GM19455 (cell line): Measurements from ENCODE around the gene CTNNA2.

Source experiments
- ATAC-seq: cut with Tn5 transposase; IDR thresholded peaks from one replicate; pipeline ENCODE4 v1.9.1; 2021; ENCODE audit not compliant: unreplicated experiment

Gene CTNNA2

DNA sequence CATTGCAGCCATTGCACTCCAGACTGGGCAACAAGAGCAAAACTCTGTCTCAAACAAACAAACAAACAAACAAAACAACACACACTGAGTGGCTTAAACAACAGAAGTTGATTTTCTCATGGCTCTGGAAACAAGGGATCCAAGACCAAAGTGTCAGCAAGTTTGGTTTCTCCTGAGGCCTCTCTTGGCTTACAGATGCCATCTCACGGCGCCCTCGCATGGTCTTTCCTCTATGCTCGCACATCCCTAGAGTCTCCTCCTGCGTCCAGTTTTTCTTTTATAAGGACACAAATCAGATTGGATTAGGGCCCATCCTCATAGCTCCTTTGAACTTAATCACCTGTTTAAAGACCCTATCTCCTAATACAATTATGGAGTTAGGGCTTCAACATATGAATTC is 925.1 kb downstream of the CTNNA2 start:
- no peak for ATAC-seq

DNA sequence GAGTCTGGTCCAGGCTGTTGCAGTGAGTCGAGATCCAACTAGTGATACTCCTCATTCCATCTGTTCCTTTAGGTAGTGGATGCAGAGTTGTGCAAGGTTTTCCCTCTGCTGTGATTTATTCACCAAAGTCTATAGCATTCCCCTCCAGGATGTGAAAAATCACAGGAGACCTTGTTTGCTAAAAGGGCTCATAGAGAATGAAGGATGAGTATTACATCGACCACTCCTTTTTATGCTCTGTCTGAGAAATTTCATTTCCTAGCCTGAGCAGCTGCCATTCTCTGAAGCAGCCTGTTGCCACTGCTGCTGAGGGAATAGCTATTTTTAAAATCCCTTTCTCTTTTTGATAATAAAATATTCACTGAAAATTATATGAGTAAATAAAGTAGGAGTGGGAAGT is 925.8 kb downstream of the CTNNA2 start:
- ATAC-seq, result no peak

DNA sequence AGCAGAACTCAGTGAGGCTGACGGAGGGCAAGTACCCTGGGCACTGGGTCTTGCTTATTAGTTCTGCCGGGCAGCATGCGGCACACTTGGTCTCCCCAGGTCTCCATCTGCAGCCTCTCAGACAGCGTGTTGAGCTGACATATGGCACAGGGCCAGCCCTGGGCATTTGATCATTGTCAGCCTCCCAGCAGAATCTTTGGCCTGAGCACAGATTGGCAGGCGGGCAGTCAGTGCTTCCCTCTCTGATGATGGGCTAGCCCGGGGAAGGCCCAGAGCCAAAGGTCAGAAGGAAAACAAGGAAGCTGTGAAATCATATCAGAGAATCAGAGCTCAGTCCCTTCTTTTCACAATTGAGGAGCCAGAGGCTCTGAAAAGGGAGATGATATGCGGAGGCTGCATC is 941.8 kb downstream of the CTNNA2 start:
- no peak for ATAC-seq

DNA sequence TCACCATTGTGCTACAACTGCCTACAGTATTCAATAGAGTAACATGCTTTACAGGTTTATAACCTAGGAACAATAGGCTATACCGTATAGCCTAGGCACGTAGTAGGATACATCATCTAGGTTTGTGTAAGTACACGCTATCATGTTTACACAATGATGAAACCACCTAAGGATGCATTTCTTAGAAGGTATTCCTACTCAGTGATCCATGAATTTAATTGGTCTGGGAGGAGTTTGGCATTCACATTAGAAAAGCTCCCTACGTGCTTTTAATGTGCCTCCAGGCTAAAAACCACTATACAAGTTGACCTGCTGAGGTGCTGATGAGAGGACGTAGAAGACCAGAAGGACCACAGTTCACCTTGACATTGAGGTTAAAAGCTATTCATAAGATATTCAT is 946.2 kb downstream of the CTNNA2 start:
- no peak for ATAC-seq

DNA sequence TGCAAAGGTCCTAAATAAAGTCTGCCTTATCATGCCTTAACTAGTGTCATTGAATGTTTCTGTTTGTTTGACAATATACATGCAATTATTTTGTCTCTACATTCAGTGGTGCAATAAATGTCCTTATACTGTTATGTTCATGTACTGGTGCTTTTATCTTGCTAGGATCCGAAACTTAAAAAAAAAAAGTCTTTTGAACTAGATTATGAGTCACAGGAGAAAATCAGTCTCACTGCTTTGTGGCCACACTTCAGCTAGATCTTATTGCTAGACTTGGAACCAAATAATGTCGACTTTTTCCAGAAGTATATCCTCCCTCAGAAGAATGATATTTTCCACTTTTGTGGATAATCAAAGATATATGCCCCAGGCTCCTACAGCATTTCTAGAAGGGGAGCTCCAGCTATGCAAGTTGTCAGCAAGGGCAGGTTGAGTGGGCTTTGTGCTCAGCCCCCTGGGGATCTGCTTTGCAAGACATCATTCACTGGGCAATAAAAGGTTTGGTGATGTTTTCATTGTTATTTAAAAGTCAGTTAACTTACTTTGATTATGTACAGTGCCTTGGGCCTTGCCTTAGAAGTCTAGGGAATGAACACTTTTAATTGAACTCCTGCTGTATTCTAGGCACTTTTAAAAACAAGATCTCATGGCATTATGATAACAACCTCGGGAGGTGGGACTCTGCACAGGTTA is 948.8 kb downstream of the CTNNA2 start:
- ATAC-seq, result no peak

GRCh38 chr2:80462654-80463053 is 949.8 kb downstream of the CTNNA2 start:
- ATAC-seq, result no peak

GRCh38 chr2:80464275-80464674 is 951.4 kb downstream of the CTNNA2 start:
- no peak for ATAC-seq

DNA sequence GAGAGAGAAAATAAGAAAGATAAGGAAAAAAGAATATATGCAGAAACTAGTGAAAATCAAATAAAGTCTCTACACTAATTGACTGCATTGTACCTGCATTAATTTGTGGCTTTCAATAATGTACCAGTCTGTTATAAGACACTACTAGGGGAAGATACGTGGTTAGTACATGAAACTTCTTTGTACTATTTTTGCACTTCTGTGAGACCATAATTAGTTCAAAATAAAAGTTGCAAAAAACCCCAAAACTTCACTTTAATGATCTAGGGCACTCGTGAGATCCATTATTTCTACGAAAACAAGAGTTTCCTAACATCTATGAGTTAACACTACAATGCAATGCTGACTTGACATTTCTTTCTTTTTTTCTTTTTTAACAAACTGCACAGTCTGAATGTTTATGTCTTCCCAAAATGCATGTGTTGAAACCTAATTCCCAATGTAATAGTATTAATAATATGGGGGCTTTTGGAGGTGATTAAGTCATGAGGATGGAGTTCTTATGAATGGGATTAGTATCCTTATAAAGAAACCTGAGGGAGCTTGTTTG is 954.5 kb downstream of the CTNNA2 start:
- no peak for ATAC-seq

DNA sequence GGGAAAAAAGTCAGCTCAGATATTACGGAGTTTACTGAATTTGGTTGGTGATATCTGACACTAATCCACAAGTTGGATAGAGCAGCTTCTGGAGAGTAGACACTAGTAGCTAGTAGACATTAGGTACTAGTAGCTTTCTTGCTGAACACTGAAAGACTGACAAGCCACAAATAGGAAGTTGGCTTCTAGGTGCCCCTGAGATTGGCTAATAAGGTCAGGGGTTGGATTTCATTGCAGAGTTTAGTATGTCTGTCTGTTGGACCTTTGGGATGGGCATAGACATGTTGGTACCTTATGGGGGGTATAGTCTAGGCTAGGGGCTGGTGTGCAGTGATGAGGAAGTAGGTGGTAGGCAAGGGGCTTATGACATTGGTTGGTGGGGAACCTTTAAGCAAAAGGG is 956.6 kb downstream of the CTNNA2 start:
- no peak for ATAC-seq

DNA sequence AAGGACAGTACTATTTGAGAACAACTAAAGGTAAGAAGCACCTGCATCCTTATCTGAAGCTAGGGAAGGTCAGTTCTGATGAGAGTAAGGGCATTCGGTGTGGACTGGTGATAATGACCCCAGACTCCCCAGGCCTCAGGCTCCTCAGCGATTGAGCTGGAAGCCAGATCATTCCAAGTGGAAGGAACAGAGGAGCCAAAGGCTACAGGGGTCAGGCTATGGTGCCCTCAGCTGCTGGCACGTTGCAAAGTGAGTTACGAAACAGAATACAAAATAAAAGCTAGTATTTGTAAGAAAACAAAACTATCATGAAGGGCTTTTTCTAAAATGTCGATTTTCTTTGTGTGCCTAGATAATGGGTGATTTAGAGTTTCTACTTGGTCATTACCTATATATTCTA is 960.2 kb downstream of the CTNNA2 start:
- no peak for ATAC-seq

- ATAC-seq, result no peak
These were observed 960.9 kb downstream of the CTNNA2 start for GRCh38 chr2:80473796-80474195.

DNA sequence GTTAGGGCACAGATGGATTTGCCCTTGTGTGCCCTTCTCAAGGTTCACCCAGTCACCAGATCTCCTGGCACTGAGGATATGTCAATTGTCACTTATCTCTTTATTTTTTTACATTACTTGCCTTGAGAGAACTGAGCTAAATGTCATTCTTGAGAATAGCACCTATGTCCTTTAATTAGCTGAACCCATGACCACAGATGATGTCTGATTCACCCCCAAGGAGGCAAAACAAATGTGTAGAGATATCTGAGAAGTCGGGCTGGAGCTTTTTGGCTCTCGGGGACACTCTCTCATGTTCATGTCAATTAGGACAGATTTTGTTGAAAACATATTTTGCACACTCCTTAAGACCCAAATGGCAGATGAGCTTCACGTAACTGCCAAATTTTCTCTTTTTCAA is 963.1 kb downstream of the CTNNA2 start:
- ATAC-seq, result no peak

DNA sequence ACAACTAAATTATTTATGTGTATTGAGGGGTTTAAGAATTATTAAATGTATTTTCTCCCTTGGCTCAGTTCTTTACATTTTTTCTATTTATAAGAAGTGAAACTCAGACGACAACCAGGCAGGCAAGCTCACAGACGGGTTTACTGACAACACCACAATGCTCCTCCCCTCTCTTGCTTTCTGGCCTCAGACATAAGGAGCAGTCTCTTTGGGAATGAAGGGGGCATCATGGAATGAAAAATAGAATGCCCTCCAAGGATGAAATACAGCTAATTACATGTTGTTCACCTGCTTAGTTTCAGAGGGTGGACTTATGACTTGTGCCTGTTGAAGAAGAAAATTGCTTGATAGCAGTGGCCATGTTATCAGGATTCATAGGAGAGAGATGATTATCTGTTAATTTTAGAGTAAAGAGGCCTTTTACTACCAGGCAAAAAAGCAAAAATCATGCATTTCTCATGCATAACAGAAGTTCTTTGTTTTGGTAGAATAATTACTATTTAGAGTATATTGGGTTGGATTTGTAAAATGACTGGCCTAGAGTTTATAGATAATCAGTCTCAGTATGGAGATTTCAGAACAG is 963.8 kb downstream of the CTNNA2 start:
- ATAC-seq, result no peak

GRCh38 chr2:80482276-80482675 is 969.4 kb downstream of the CTNNA2 start:
- ATAC-seq, result no peak

DNA sequence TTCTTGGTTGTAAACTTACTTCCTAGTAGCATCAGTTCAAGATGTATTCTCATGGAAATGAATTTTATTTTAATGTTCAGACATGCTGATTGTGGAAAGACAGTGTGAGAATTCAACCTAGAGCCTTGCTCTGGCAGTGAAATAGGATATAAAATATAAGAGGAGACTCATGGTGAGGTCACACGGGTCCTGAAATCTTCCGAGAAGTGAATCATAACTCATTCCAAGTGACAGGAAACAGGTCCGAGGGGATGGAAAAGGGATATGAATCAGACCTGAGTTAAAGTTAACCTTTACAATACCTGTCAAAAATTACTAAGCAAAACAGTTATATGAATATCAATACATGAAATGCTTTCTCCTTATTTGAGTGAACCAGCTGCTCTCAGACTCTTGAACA is 976.9 kb downstream of the CTNNA2 start:
- no peak for ATAC-seq

- no peak for ATAC-seq
These were observed 978.1 kb downstream of the CTNNA2 start for GRCh38 chr2:80490964-80491363.

GRCh38 chr2:80496346-80496745 is 983.5 kb downstream of the CTNNA2 start:
- no peak for ATAC-seq

- no peak for ATAC-seq
These were observed 983.9 kb downstream of the CTNNA2 start for GRCh38 chr2:80496775-80497174.

DNA sequence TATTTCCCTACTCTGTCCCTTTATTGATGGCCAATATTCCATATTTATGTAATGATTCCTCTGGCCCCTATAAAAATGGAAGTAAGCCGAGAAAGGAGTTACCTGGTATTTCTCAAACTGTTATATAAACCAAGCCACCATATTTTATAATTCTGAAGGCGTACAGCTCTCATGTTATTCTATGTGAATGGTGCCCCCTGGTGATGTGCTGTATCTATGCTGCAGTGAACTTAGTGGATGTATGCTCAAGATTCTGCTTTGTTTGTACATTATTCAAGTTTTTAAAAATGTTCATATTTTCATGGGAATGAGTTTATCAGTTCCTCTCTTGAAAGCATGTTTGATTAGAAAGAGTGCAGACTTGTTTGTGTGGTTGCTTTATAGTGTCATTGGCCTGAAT is 986.2 kb downstream of the CTNNA2 start:
- ATAC-seq, result no peak

GRCh38 chr2:80501874-80502624 is 989.2 kb downstream of the CTNNA2 start:
- no peak for ATAC-seq

DNA sequence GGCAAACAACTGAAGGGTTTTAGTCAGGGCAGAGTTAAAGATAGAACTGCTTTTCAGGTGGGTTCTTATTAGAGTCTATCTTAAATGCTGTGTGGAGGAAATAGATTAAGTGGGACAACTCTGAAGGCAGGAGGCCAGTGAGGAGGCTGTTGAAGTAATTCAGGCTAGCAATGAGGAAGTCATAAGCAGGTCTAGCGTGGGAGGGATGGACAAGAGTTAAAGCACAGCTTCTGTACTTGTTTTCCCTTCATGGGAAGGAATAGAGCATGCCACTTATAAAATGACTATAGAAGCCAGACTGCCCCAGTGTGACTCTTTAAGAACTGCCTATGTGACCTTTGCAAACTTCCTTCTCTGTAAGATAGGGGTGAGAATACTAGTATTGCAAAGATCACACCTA is 993.7 kb downstream of the CTNNA2 start:
- no peak for ATAC-seq

DNA sequence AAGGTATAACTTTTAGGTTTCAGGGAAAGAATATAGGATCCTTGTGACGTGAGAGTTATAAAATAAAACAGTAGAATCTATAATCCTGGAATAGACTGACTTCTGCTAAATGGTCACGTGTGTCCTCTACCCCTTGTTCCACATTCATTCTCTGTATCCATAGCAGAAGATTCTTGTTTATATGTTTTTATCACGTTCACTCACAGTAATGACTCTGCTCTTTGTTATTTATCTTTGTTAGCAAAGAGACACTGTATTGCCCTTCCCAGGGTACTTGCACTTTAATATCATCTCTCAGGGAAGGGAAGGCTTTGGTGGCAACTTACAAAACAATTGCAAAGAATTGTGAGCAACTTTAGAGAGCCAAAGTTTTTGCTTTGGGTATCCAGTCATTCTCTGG is 997.9 kb downstream of the CTNNA2 start:
- no peak for ATAC-seq
